Epithelial cell of proximal tubule (primary cell): ENCODE data around the gene ZIC4. TPM values are rescaled to one million over a fixed set of nuclear protein-coding genes. Genes with fewer than 3 reads are reported as not detected.

Source experiments
- DNase-seq: peaks from one replicate; pipeline ENCODE4 v3.0.0-alpha.2; 2011; ENCODE audit warnings: low read depth
- H3K4me3 ChIP-seq: 2 replicates; pipeline ENCODE4 v1.5.1; 2011; ENCODE audit warnings: low read depth, mild to moderate bottlenecking, low read length
- CTCF ChIP-seq: conservative IDR thresholded peaks from 2 replicates; pipeline ENCODE4 v1.5.1; 2012; ENCODE audit warnings: low read depth, mild to moderate bottlenecking, low read length
- total RNA-seq: library from RNA; depleted of rRNA; stranded (reverse); fragments of >200 nt; gene quantifications from 2 replicates; pipeline ENCODE4 v1.2.3, GENCODE V29; 2015

ZIC4 gene
- total RNA-seq, 1 donor from 2014 or later, result not detected

- no peak for TF ChIP-seq CTCF
- DNase-seq, result no peak
- no peak within 1 kb of the TSS for H3K4me3 ChIP-seq
These were observed 3.1 kb upstream of the ZIC4 start, which contains the start of gene ZIC1 for GRCh38 chr3:147409143-147410115. TSS of gene ZIC1 (plus strand) at chr3:147409365. CDS start at chr3:147410113, 748 bp downstream.

GRCh38 chr3:147408188-147409100 is 2.1 kb upstream of the ZIC4 start:
- H3K4me3 ChIP-seq, result no peak overlapping the region
- no peak for TF ChIP-seq CTCF
- no peak for DNase-seq

GRCh38 chr3:147407498-147408187 is 1.3 kb upstream of the ZIC4 start:
- no peak for DNase-seq
- H3K4me3 ChIP-seq, result no peak overlapping the region
- no peak for TF ChIP-seq CTCF

- TF ChIP-seq CTCF, result no peak
- H3K4me3 ChIP-seq, result no peak overlapping the region
- no peak for DNase-seq
These were observed 763 bp upstream of the ZIC4 start for GRCh38 chr3:147407114-147407497.

- TF ChIP-seq CTCF, result no peak
- H3K4me3 ChIP-seq, result no peak overlapping the region
- no peak for DNase-seq
These were observed 914 bp downstream of the ZIC4 start for GRCh38 chr3:147405231-147406027.

- H3K4me3 ChIP-seq, result no peak overlapping the region
- DNase-seq, result no peak
- TF ChIP-seq CTCF, result no peak
These were observed 1.5 kb downstream of the ZIC4 start for GRCh38 chr3:147404800-147405230.
